Glutamatergic neuron (in vitro differentiated cells): Measurements from ENCODE around the gene EMD. TPM values are rescaled to one million over a fixed set of nuclear protein-coding genes. Genes with fewer than 3 reads are reported as not detected.
"Not testable (repeated sequence)": the region's sequence is repeated elsewhere in the genome, so short reads cannot be mapped to it uniquely, and the experiment has no call there.

ENCODE experiments used
- DNase-seq: peaks from one replicate; pipeline ENCODE4 v3.0.0; 2022
- H3K27ac Mint-ChIP-seq: one replicate; pipeline ENCODE4 v1.8.0; 2020; ENCODE audit warnings: mild to moderate bottlenecking, mixed read lengths, inconsistent platforms; ENCODE audit not compliant: unreplicated experiment
- H3K27me3 Mint-ChIP-seq: one replicate; pipeline ENCODE4 v1.8.0; 2020; ENCODE audit warnings: mild to moderate bottlenecking, moderate library complexity, mixed read lengths, inconsistent platforms; ENCODE audit not compliant: unreplicated experiment
- H3K36me3 Mint-ChIP-seq: one replicate; pipeline ENCODE4 v1.8.0; 2020; ENCODE audit warnings: mild to moderate bottlenecking, mixed read lengths, inconsistent platforms; ENCODE audit not compliant: unreplicated experiment
- H3K4me1 Mint-ChIP-seq: one replicate; pipeline ENCODE4 v1.8.0; 2020; ENCODE audit warnings: mild to moderate bottlenecking, low read depth, mixed read lengths, inconsistent platforms; ENCODE audit not compliant: unreplicated experiment
- H3K4me3 Mint-ChIP-seq: one replicate; pipeline ENCODE4 v1.8.0; 2020; ENCODE audit warnings: mild to moderate bottlenecking, mixed read lengths, inconsistent platforms; ENCODE audit not compliant: unreplicated experiment
- H3K9me3 Mint-ChIP-seq: one replicate; pipeline ENCODE4 v1.8.0; 2020; ENCODE audit warnings: mild to moderate bottlenecking, moderate library complexity, mixed read lengths, inconsistent platforms; ENCODE audit not compliant: unreplicated experiment
- CTCF ChIP-seq: fragments of 200-600 bp; sonication (generic); IDR thresholded peaks from one replicate; pipeline ENCODE4 v1.5.0; 2021; ENCODE audit not compliant: partially characterized antibody, unreplicated experiment
- total RNA-seq: library from RNA; stranded (reverse); fragmentation: NEBNext Ultra II Directional; extraction: Animal tissue kit (Norgen Biotek cat#: 25700); gene quantifications from one replicate; pipeline ENCODE4 v1.2.1, GENCODE V29; 2021; ENCODE audit not compliant: unreplicated experiment

Gene EMD
- total RNA-seq, 1 donor from 2014 or later = 56.8 TPM

GRCh38 chrX:154343620-154344019 is 35.5 kb upstream of the EMD start:
- H3K27ac Mint-ChIP-seq, H3K4me3 Mint-ChIP-seq, DNase-seq, H3K9me3 Mint-ChIP-seq, H3K27me3 Mint-ChIP-seq, H3K4me1 Mint-ChIP-seq, H3K36me3 Mint-ChIP-seq: not testable (repeated sequence)

- Mint-ChIP-seq H3K36me3 (no peaks in the 10 kb centered on the region), H3K9me3 (peaks cover 7% of the 10 kb centered on the region), H3K4me3 (no peak overlapping the region), H3K27ac (peak overlapping the region; percentile 28), H3K27me3 (peaks cover 3% of the 10 kb centered on the region), H3K4me1 (no peaks in the 10 kb centered on the region)
- no peak for TF ChIP-seq CTCF
- DNase-seq = no peak
Measured at GRCh38 chrX:154348114-154348531, 31.0 kb upstream of the EMD start.

- Mint-ChIP-seq H3K36me3 (no peaks in the 10 kb centered on the region), H3K9me3 (peaks cover 7% of the 10 kb centered on the region), H3K27ac (no peak overlapping the region), H3K4me3 (no peak overlapping the region), H3K27me3 (peaks cover 3% of the 10 kb centered on the region), H3K4me1 (no peaks in the 10 kb centered on the region)
- TF ChIP-seq CTCF = no peak
- DNase-seq = peak; percentile 5
Measured at GRCh38 chrX:154348646-154349358, 30.3 kb upstream of the EMD start.

GRCh38 chrX:154349359-154349935 is 29.6 kb upstream of the EMD start:
- no peak overlapping the region for H3K4me3 Mint-ChIP-seq
- peaks cover 3% of the 10 kb centered on the region for H3K27me3 Mint-ChIP-seq
- no peaks in the 10 kb centered on the region for H3K36me3 Mint-ChIP-seq
- H3K9me3 Mint-ChIP-seq = peaks cover 7% of the 10 kb centered on the region
- no peaks in the 10 kb centered on the region for H3K4me1 Mint-ChIP-seq
- H3K27ac Mint-ChIP-seq = no peak overlapping the region
- no peak for TF ChIP-seq CTCF
- DNase-seq = peak; percentile 6

GRCh38 chrX:154349979-154350378 is 29.1 kb upstream of the EMD start:
- no peak for TF ChIP-seq CTCF
- Mint-ChIP-seq H3K27me3 (peaks cover 3% of the 10 kb centered on the region), H3K27ac (no peak overlapping the region), H3K36me3 (no peaks in the 10 kb centered on the region), H3K9me3 (peaks cover 7% of the 10 kb centered on the region), H3K4me3 (no peak overlapping the region), H3K4me1 (no peaks in the 10 kb centered on the region)
- peak; percentile 8 for DNase-seq
